Measurements from ENCODE around the gene TLE1.

- TF ChIP-seq CTCF (IDR thresholded peaks at IDR 0.05) (no peak), POLR2A (IDR thresholded peaks at IDR 0.05) (no peak), POLR2AphosphoS5 (IDR thresholded peaks at IDR 0.05; ENCODE audit: insufficient read depth in 1 of 2, low read depth in 1 of 2) (no peak)
These were observed 6.1 kb downstream of the TLE1 start for GRCh38 chr9:81683238-81683637.
